Measurements from ENCODE around the gene CMC4. TPM values are rescaled to one million over a fixed set of nuclear protein-coding genes. Genes with fewer than 3 reads are reported as not detected.
A peak's percentile ranks its signal among the peaks of the same experiment; 100 is the strongest.

The CMC4 gene
- total RNA-seq, 4 donors from 2014 or later: 21.0 to 33.0 (median 23.6) TPM

DNA sequence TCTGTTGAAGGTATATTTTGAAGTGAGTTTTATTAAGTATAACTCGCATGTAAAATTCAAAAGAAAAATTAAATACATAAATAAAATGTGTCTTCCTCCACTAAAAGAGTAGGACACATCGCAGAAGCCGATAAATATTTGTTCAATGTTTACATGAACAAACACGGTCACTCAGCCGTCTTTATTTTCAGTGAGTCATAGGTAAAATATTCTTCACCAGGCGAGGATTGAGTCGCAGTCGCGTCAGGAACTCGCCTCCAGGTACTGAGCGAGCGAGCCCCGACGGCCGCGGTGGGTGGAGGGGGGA is 44.6 kb downstream of the CMC4 start:
- Histone ChIP-seq H3K4me1 (peaks cover 0 to 21% (median 0%) of the 10 kb centered on the region in 3 donors), H3K27ac (peak overlapping the region; percentile 60 to 98 (median 96)), H3K36me3 (no peaks in the 10 kb centered on the region), H3K9me3 (no peaks in the 10 kb centered on the region), H3K4me3 (peak overlapping the region; percentile 25 to 69), H3K27me3 (no peaks in the 10 kb centered on the region)
- TF ChIP-seq EP300 (IDR thresholded peaks at IDR 0.05): no peak
- TF ChIP-seq POLR2A (IDR thresholded peaks at IDR 0.05): no peak
- no peak for TF ChIP-seq POLR2AphosphoS5 (IDR thresholded peaks at IDR 0.05)
- no peak for TF ChIP-seq CTCF (IDR thresholded peaks at IDR 0.05)
- ATAC-seq: no peak
- 0 to 12% methylated on average over 6 to 13 of the region's 16 CpGs for WGBS, 2 donors (ENCODE audit: low coverage in 1 of 2)

DNA sequence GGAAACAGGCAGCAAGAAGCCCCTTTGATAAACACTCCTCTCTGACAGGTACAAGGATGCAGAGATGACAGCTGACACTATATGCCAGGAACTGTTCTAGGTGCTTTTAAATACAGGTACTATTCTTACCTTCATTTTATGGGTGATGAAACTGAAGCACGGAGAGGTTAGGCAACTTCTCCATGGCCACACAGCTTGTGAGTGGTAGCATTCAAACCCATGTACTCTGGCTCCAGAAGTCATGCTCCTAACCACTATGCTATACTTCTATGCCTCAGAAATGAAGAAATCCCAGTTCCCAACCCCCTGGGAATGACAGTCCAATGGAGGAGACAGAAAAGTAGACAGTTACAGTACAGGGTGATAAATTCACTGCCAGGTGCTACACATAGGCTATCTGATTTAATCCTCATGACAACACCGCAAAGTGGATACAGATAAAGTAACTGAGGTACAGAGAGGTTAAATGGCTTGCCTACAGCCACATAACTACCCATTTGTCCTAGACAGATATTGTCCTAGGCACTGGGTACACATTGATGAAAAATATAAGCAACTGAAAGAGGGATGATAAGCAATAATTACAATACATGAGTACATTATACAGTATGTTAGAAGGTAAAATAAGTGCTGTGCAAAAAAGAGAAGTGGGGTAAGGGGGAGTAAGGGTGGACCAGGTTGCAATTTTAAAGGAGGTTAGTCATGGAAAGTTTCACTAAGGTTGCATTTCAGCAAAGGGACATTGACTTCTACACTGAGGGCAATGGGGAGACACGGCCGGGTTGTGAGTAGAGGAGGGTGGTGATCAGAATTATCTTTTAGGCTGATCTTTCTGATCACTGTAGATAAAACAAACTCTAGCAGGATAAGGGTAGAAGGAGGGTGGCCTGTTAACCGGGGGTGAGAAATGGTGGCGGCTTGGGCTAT is 46.8 kb downstream of the CMC4 start:
- H3K27ac ChIP-seq: no peak overlapping the region
- WGBS, 2 donors (ENCODE audit: low coverage in 1 of 2): 90 to 91% methylated on average over 4 to 5 of the region's 6 CpGs

DNA sequence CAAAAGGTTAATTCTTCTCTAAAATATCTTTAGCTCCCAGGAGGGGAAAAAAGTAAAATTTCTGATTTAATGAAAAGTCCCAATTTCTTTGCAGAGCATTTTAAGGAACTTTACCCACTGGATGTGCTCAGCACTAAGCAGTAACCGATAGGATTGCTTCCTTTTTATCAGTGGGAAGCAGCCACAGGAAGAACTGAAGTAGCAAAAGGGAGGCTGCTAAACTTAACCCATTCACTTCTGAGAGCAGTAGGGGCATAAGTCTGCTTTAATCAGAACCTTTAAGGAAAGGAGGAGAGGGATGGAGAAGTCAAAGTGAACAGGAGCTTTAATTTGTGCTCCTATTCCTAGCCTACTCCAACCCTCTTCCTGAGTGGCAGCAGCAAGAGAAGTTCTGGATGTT is 48.4 kb downstream of the CMC4 start, which contains the start of gene F8:
F8 (minus strand) TSS at position 139 of the 400 bp plus-strand sequence. CDS start 171 bp downstream, outside the sequence.
- 17% methylated on average over 1 of the region's 1 CpG; no CpG with 5 or more reads in 1 of the 2 donors for WGBS, 2 donors (ENCODE audit: low coverage in 1 of 2)
- ATAC-seq: no peak
- TF ChIP-seq POLR2A (IDR thresholded peaks at IDR 0.05) (no peak), EP300 (IDR thresholded peaks at IDR 0.05) (no peak), CTCF (IDR thresholded peaks at IDR 0.05) (no peak), POLR2AphosphoS5 (IDR thresholded peaks at IDR 0.05) (no peak)
- H3K36me3 ChIP-seq: no peaks in the 10 kb centered on the region
- no peaks in the 10 kb centered on the region for H3K9me3 ChIP-seq
- H3K27ac ChIP-seq: no peak within 1 kb of the TSS
- H3K27me3 ChIP-seq: no peaks in the 10 kb centered on the region
- H3K4me1 ChIP-seq: no peaks in the 10 kb centered on the region
- H3K4me3 ChIP-seq: peak within 1 kb of the TSS in 1 of 2 donors; percentile 20

More for the DNA sequence above, 46.8 kb downstream of the CMC4 start:
- no peak overlapping the region for H3K4me3 ChIP-seq
- H3K27me3 ChIP-seq: no peaks in the 10 kb centered on the region
- TF ChIP-seq EP300 (IDR thresholded peaks at IDR 0.05) (no peak), POLR2A (IDR thresholded peaks at IDR 0.05) (no peak), CTCF (IDR thresholded peaks at IDR 0.05) (no peak), POLR2AphosphoS5 (IDR thresholded peaks at IDR 0.05) (no peak)
- H3K4me1 ChIP-seq: peaks cover 0 to 14% (median 0%) of the 10 kb centered on the region in 3 donors
- ATAC-seq: no peak
- H3K36me3 ChIP-seq: no peaks in the 10 kb centered on the region
- H3K9me3 ChIP-seq: no peaks in the 10 kb centered on the region

DNA sequence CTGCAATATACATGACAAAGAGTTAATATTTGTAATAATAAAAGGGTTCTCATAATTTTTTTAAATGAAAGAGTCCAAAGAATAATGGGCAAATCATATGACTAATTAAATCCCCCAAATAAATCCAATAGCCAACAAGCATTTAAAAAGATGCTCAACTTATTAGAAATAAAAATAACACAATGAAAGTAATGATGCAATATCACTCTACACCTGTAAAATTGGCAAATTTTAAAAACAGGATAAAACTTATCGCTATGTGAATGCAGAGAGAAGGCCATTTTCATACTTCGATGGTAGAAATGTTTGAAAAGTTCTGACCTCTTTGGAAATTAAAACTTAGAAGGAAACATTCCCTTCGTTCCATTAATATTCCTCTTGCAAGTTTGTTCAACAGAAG is 50.3 kb downstream of the CMC4 start:
- no peaks in the 10 kb centered on the region for H3K4me1 ChIP-seq
- no peak for TF ChIP-seq POLR2A (IDR thresholded peaks at IDR 0.05)
- no peak for TF ChIP-seq EP300 (IDR thresholded peaks at IDR 0.05)
- no peak for TF ChIP-seq POLR2AphosphoS5 (IDR thresholded peaks at IDR 0.05)
- no peak for TF ChIP-seq CTCF (IDR thresholded peaks at IDR 0.05)
- no peak for ATAC-seq
- H3K36me3 ChIP-seq: no peaks in the 10 kb centered on the region
- no peaks in the 10 kb centered on the region for H3K27me3 ChIP-seq
- H3K27ac ChIP-seq: no peak overlapping the region
- no peaks in the 10 kb centered on the region for H3K9me3 ChIP-seq
- H3K4me3 ChIP-seq: no peak overlapping the region
- 52 to 96% methylated on average over 3 of the region's 3 CpGs for WGBS, 2 donors (ENCODE audit: low coverage in 1 of 2)

Other genes starting within 250 kb of the CMC4 start
- gene SMIM9, start 236.5 kb downstream of the CMC4 start, total RNA-seq: not detected
- gene F8A1, start 184.8 kb downstream of the CMC4 start, total RNA-seq: 10 to 100 TPM in 1 of 4 donors, 1 to 10 TPM in 2, under 1 TPM in 1; 0.27 to 13.6 (median 5.8) TPM
- 10 to 100 TPM; 12.5 to 26.5 (median 19.1) TPM for gene F8, start 48.4 kb downstream of the CMC4 start, total RNA-seq
- gene FUNDC2, start 44.3 kb downstream of the CMC4 start, total RNA-seq: 10 to 100 TPM; 67.8 to 96.3 (median 87.7) TPM
- 1 to 10 TPM; 1.4 to 4.0 (median 1.9) TPM for gene MTCP1, start within 50 bp of the CMC4 start, total RNA-seq
- 10 to 100 TPM; 12.3 to 18.6 (median 15.0) TPM for gene BRCC3, start 372 bp upstream of the CMC4 start, total RNA-seq
- gene VBP1, start 145.3 kb upstream of the CMC4 start, total RNA-seq: 10 to 100 TPM; 31.8 to 57.2 (median 42.3) TPM
- gene RAB39B, start 193.4 kb upstream of the CMC4 start, total RNA-seq: under 1 TPM in 2 of 4 donors, not detected in 2; 0.40 to 0.54 TPM